WTC11 (cell line): ENCODE results near the gene KAZN. TPM values are rescaled to one million over a fixed set of nuclear protein-coding genes. Genes with fewer than 3 reads are reported as not detected.

ENCODE experiments used
- ATAC-seq: fragments of 200-7000 bp; cut with Tn5 transposase; 2 replicates; pipeline ENCODE4 v1.10.0; 2021; ENCODE audit warnings: mild to moderate bottlenecking, moderate library complexity
- CTCF ChIA-PET: fragments of 300-600 bp; sonication (Branson Sonifier 250); formaldehyde crosslinking; loops from one replicate; lab custom pipeline; 2021; ENCODE audit warnings: antibody characterized with exemption; lab: Charles Lee
- POLR2A ChIA-PET: fragments of 350-600 bp; sonication (Branson Sonifier 250); formaldehyde crosslinking; loops from one replicate; lab custom pipeline; 2021; ENCODE audit warnings: antibody characterized with exemption; lab: Charles Lee
- DNase-seq: peaks from one replicate; pipeline ENCODE4 v3.0.0; 2021; ENCODE audit warnings: low spot score
- H3K27ac Mint-ChIP-seq: 2 replicates; pipeline ENCODE4 v1.8.0; 2021; ENCODE audit warnings: mixed read lengths
- H3K27me3 Mint-ChIP-seq: 2 replicates; pipeline ENCODE4 v1.8.0; 2021; ENCODE audit warnings: low read depth, mild to moderate bottlenecking, moderate library complexity, mixed read lengths
- H3K36me3 Mint-ChIP-seq: 2 replicates; pipeline ENCODE4 v1.8.0; 2021; ENCODE audit warnings: mixed read lengths
- H3K4me1 Mint-ChIP-seq: 2 replicates; pipeline ENCODE4 v1.8.0; 2022; ENCODE audit warnings: mixed read lengths
- H3K4me3 Mint-ChIP-seq: 2 replicates; pipeline ENCODE4 v1.8.0; 2021; ENCODE audit warnings: mild to moderate bottlenecking, moderate library complexity, mixed read lengths
- H3K9me3 Mint-ChIP-seq: 2 replicates; pipeline ENCODE4 v1.8.0; 2021; ENCODE audit warnings: mixed read lengths
- CREB1 ChIP-seq: sonication (generic); formaldehyde crosslinking; IDR thresholded peaks from 2 replicates; pipeline ENCODE4 v1.8.0; 2023; ENCODE audit warnings: mild to moderate bottlenecking, missing genetic modification reagents
- ELF4 ChIP-seq: sonication (generic); formaldehyde crosslinking; IDR thresholded peaks from 2 replicates; pipeline ENCODE4 v1.8.1; 2022; ENCODE audit warnings: low read depth, mild to moderate bottlenecking, moderate library complexity, missing genetic modification reagents
- GABPB1 ChIP-seq: sonication (generic); formaldehyde crosslinking; IDR thresholded peaks from 2 replicates; pipeline ENCODE4 v1.8.1; 2023; ENCODE audit warnings: mild to moderate bottlenecking, missing genetic modification reagents
- IRF2 ChIP-seq: sonication (generic); formaldehyde crosslinking; IDR thresholded peaks from 2 replicates; pipeline ENCODE4 v1.8.0; 2022; ENCODE audit warnings: low read depth, missing genetic modification reagents, borderline replicate concordance
- KAT7 ChIP-seq: sonication (generic); formaldehyde crosslinking; IDR thresholded peaks from 2 replicates; pipeline ENCODE4 v1.8.1; 2023; ENCODE audit warnings: missing genetic modification reagents, mild to moderate bottlenecking, borderline replicate concordance
- NFE2L1 ChIP-seq: sonication (generic); formaldehyde crosslinking; IDR thresholded peaks from 2 replicates; pipeline ENCODE4 v1.8.1; 2023; ENCODE audit warnings: missing genetic modification reagents
- NR3C1 ChIP-seq: sonication (generic); formaldehyde crosslinking; conservative IDR thresholded peaks from 2 replicates; pipeline ENCODE4 v1.8.1; 2023; ENCODE audit warnings: low read depth, mild to moderate bottlenecking, missing genetic modification reagents
- RORB ChIP-seq: fragments of 250-450 bp; sonication (Bioruptor Pico); IDR thresholded peaks from 2 replicates; pipeline ENCODE4 v1.9.0; 2021; ENCODE audit warnings: mild to moderate bottlenecking
- SMAD4 ChIP-seq: sonication (generic); formaldehyde crosslinking; IDR thresholded peaks from 2 replicates; pipeline ENCODE4 v1.8.0; 2022; ENCODE audit warnings: mild to moderate bottlenecking, missing genetic modification reagents
- ZBTB21 ChIP-seq: sonication (generic); formaldehyde crosslinking; IDR thresholded peaks from 2 replicates; pipeline ENCODE4 v1.8.1; 2023; ENCODE audit warnings: mild to moderate bottlenecking, missing genetic modification reagents, borderline replicate concordance
- ZNF121 ChIP-seq: sonication (generic); formaldehyde crosslinking; IDR thresholded peaks from 2 replicates; pipeline ENCODE4 v1.8.0; 2023; ENCODE audit warnings: missing genetic modification reagents
- ZNF219 ChIP-seq: sonication (generic); formaldehyde crosslinking; IDR thresholded peaks from 2 replicates; pipeline ENCODE4 v1.8.0; 2023; ENCODE audit warnings: missing genetic modification reagents, mild to moderate bottlenecking, borderline replicate concordance
- ZNF317 ChIP-seq: sonication (generic); formaldehyde crosslinking; IDR thresholded peaks from 2 replicates; pipeline ENCODE4 v1.8.1; 2023; ENCODE audit warnings: low read depth, mild to moderate bottlenecking, moderate library complexity, missing genetic modification reagents, borderline replicate concordance
- total RNA-seq: library from RNA; stranded (reverse); gene quantifications from 3 replicates; pipeline ENCODE4 v1.2.3, GENCODE V29; 2021
- TF ChIP-seq, protein P1 (sequence below): fragments of 250-450 bp; sonication (Bioruptor Pico); IDR thresholded peaks from 2 replicates; pipeline ENCODE4 v1.9.0; 2021; ENCODE audit warnings: mild to moderate bottlenecking
- TF ChIP-seq, protein P2 (sequence below): sonication (generic); formaldehyde crosslinking; IDR thresholded peaks from 2 replicates; pipeline ENCODE4 v1.8.0; 2022; ENCODE audit warnings: mild to moderate bottlenecking, missing genetic modification reagents
- TF ChIP-seq, protein P3 (sequence below): sonication (generic); formaldehyde crosslinking; IDR thresholded peaks from 2 replicates; pipeline ENCODE4 v1.8.1; 2023; ENCODE audit warnings: mild to moderate bottlenecking, missing genetic modification reagents, moderate library complexity
- TF ChIP-seq, protein P4 (sequence below): sonication (generic); formaldehyde crosslinking; IDR thresholded peaks from 2 replicates; pipeline ENCODE4 v1.8.1; 2023; ENCODE audit warnings: mild to moderate bottlenecking, missing genetic modification reagents
- TF ChIP-seq, protein P5 (sequence below): sonication (generic); formaldehyde crosslinking; IDR thresholded peaks from 2 replicates; pipeline ENCODE4 v1.8.1; 2022; ENCODE audit warnings: missing genetic modification reagents, borderline replicate concordance
- TF ChIP-seq, protein P6 (sequence below): sonication (generic); formaldehyde crosslinking; IDR thresholded peaks from 2 replicates; pipeline ENCODE4 v1.8.0; 2023; ENCODE audit warnings: missing genetic modification reagents
- TF ChIP-seq, protein P7 (sequence below): sonication (generic); formaldehyde crosslinking; IDR thresholded peaks from 2 replicates; pipeline ENCODE4 v1.8.0; 2022; ENCODE audit warnings: missing genetic modification reagents

KAZN gene
- total RNA-seq, 1 experiment from 2014 or later: 19.9 TPM

DNA sequence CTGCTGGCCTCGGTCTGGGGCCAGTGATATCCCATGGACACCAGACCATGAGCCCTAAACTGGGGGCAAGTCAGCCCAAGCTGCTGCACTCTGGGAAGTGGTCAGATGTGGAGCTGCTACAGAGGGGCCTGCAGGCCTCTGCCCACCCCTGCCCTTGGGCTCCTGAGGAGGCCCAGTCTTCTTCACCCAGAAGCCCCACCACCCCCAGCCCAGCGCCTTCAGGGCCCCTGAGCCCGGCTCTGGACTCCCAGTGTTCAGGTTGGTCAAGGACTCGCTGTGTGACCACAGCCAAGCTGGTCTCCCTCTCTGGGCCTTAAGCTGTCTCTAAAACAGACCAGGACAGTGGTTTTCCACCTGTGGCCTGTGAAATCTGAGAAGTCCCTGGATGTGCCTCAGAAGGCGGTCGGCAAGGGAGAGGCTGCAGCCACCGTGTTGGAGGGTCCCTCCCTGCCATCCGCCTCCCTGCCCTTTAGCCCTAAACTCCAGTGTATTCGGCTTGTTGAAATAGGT lies 475.4 kb downstream of the KAZN start (continued):
- TF ChIP-seq, protein P1, sequence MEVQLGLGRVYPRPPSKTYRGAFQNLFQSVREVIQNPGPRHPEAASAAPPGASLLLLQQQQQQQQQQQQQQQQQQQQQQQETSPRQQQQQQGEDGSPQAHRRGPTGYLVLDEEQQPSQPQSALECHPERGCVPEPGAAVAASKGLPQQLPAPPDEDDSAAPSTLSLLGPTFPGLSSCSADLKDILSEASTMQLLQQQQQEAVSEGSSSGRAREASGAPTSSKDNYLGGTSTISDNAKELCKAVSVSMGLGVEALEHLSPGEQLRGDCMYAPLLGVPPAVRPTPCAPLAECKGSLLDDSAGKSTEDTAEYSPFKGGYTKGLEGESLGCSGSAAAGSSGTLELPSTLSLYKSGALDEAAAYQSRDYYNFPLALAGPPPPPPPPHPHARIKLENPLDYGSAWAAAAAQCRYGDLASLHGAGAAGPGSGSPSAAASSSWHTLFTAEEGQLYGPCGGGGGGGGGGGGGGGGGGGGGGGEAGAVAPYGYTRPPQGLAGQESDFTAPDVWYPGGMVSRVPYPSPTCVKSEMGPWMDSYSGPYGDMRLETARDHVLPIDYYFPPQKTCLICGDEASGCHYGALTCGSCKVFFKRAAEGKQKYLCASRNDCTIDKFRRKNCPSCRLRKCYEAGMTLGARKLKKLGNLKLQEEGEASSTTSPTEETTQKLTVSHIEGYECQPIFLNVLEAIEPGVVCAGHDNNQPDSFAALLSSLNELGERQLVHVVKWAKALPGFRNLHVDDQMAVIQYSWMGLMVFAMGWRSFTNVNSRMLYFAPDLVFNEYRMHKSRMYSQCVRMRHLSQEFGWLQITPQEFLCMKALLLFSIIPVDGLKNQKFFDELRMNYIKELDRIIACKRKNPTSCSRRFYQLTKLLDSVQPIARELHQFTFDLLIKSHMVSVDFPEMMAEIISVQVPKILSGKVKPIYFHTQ (CRISPR knock-in tag): no peak
- no peak for TF ChIP-seq ELF4 (CRISPR knock-in tag)

DNA sequence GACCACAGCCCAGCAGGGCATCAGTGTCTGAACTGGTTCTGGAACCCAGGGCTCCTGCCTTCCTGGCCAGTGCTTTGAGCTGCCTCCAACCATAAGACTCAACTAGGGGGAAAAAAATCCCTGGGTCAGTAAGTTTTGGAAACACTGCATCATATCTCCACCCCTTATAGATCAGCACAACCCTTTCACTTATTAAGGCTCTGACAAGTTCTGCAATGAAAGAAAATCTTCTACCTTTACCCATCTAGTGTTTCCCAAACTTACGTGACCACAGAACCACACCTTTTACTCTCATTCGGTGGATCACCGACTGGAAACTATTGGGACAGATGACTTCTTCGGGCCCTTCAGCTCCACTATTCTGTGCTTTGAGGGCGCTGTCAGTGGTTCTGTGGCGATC lies 476.7 kb downstream of the KAZN start:
- H3K36me3 Mint-ChIP-seq: no peaks in the 10 kb centered on the region
- no peak overlapping the region for H3K27ac Mint-ChIP-seq
- ChIA-PET CTCF (no interaction called here), POLR2A (no interaction called here)
- ATAC-seq: no peak
- TF ChIP-seq, protein P2, sequence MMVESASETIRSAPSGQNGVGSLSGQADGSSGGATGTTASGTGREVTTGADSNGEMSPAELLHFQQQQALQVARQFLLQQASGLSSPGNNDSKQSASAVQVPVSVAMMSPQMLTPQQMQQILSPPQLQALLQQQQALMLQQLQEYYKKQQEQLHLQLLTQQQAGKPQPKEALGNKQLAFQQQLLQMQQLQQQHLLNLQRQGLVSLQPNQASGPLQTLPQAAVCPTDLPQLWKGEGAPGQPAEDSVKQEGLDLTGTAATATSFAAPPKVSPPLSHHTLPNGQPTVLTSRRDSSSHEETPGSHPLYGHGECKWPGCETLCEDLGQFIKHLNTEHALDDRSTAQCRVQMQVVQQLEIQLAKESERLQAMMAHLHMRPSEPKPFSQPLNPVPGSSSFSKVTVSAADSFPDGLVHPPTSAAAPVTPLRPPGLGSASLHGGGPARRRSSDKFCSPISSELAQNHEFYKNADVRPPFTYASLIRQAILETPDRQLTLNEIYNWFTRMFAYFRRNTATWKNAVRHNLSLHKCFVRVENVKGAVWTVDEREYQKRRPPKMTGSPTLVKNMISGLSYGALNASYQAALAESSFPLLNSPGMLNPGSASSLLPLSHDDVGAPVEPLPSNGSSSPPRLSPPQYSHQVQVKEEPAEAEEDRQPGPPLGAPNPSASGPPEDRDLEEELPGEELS (CRISPR knock-in tag): no peak
- TF ChIP-seq GABPB1 (CRISPR knock-in tag): no peak
- no peak for TF ChIP-seq IRF2
- no peak for TF ChIP-seq SMAD4 (CRISPR knock-in tag)
- TF ChIP-seq ZNF219 (CRISPR knock-in tag): no peak
- TF ChIP-seq, protein P3, sequence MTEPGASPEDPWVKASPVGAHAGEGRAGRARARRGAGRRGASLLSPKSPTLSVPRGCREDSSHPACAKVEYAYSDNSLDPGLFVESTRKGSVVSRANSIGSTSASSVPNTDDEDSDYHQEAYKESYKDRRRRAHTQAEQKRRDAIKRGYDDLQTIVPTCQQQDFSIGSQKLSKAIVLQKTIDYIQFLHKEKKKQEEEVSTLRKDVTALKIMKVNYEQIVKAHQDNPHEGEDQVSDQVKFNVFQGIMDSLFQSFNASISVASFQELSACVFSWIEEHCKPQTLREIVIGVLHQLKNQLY (CRISPR knock-in tag): no peak
- no peak for TF ChIP-seq ZNF121 (CRISPR knock-in tag)
- TF ChIP-seq, protein P4, sequence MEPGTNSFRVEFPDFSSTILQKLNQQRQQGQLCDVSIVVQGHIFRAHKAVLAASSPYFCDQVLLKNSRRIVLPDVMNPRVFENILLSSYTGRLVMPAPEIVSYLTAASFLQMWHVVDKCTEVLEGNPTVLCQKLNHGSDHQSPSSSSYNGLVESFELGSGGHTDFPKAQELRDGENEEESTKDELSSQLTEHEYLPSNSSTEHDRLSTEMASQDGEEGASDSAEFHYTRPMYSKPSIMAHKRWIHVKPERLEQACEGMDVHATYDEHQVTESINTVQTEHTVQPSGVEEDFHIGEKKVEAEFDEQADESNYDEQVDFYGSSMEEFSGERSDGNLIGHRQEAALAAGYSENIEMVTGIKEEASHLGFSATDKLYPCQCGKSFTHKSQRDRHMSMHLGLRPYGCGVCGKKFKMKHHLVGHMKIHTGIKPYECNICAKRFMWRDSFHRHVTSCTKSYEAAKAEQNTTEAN (CRISPR knock-in tag): no peak
- no peak for TF ChIP-seq CREB1 (CRISPR knock-in tag)
- no peak for TF ChIP-seq NR3C1 (CRISPR knock-in tag)
- no peak for TF ChIP-seq NFE2L1 (CRISPR knock-in tag)
- no peak for TF ChIP-seq ZBTB21 (CRISPR knock-in tag)
- TF ChIP-seq, protein P5, sequence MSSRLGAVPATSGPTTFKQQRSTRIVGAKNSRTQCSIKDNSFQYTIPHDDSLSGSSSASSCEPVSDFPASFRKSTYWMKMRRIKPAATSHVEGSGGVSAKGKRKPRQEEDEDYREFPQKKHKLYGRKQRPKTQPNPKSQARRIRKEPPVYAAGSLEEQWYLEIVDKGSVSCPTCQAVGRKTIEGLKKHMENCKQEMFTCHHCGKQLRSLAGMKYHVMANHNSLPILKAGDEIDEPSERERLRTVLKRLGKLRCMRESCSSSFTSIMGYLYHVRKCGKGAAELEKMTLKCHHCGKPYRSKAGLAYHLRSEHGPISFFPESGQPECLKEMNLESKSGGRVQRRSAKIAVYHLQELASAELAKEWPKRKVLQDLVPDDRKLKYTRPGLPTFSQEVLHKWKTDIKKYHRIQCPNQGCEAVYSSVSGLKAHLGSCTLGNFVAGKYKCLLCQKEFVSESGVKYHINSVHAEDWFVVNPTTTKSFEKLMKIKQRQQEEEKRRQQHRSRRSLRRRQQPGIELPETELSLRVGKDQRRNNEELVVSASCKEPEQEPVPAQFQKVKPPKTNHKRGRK (CRISPR knock-in tag): no peak
- no peak for TF ChIP-seq ZNF317
- TF ChIP-seq RORB (CRISPR knock-in tag): no peak
- TF ChIP-seq, protein P6, sequence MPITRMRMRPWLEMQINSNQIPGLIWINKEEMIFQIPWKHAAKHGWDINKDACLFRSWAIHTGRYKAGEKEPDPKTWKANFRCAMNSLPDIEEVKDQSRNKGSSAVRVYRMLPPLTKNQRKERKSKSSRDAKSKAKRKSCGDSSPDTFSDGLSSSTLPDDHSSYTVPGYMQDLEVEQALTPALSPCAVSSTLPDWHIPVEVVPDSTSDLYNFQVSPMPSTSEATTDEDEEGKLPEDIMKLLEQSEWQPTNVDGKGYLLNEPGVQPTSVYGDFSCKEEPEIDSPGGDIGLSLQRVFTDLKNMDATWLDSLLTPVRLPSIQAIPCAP (CRISPR knock-in tag): no peak
- TF ChIP-seq, protein P7, sequence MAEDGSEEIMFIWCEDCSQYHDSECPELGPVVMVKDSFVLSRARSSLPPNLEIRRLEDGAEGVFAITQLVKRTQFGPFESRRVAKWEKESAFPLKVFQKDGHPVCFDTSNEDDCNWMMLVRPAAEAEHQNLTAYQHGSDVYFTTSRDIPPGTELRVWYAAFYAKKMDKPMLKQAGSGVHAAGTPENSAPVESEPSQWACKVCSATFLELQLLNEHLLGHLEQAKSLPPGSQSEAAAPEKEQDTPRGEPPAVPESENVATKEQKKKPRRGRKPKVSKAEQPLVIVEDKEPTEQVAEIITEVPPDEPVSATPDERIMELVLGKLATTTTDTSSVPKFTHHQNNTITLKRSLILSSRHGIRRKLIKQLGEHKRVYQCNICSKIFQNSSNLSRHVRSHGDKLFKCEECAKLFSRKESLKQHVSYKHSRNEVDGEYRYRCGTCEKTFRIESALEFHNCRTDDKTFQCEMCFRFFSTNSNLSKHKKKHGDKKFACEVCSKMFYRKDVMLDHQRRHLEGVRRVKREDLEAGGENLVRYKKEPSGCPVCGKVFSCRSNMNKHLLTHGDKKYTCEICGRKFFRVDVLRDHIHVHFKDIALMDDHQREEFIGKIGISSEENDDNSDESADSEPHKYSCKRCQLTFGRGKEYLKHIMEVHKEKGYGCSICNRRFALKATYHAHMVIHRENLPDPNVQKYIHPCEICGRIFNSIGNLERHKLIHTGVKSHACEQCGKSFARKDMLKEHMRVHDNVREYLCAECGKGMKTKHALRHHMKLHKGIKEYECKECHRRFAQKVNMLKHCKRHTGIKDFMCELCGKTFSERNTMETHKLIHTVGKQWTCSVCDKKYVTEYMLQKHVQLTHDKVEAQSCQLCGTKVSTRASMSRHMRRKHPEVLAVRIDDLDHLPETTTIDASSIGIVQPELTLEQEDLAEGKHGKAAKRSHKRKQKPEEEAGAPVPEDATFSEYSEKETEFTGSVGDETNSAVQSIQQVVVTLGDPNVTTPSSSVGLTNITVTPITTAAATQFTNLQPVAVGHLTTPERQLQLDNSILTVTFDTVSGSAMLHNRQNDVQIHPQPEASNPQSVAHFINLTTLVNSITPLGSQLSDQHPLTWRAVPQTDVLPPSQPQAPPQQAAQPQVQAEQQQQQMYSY (CRISPR knock-in tag): no peak
- no peak for TF ChIP-seq KAT7
- H3K27me3 Mint-ChIP-seq: no peaks in the 10 kb centered on the region
- H3K4me3 Mint-ChIP-seq: no peak overlapping the region
- no peak for DNase-seq
- no peaks in the 10 kb centered on the region for H3K4me1 Mint-ChIP-seq
- H3K9me3 Mint-ChIP-seq: no peaks in the 10 kb centered on the region
